Ovary (tissue), 3 donors: ENCODE measurements around the gene RAPSN.

Experiments used
- POLR2A ChIP-seq: fragments of 450-650 bp; IDR thresholded peaks from one replicate; pipeline ENCODE4 v1.6.1; 2017; ENCODE audit warnings: antibody characterized with exemption, mild to moderate bottlenecking, moderate library complexity
- TF ChIP-seq, protein P1 (sequence below), 3 donors: fragments of 450-650 bp in 2 of 3; fragments of 200-600 bp in 1 of 3; IDR thresholded peaks; one replicate each; pipeline versions ENCODE4 v1.5.1 to v1.8.0; 2016 to 2022; ENCODE audit warnings: antibody characterized with exemption in 3 of 3, mild to moderate bottlenecking in 1 of 3
- donor health status: DM: no; HTN: no; CAD: no.

DNA sequence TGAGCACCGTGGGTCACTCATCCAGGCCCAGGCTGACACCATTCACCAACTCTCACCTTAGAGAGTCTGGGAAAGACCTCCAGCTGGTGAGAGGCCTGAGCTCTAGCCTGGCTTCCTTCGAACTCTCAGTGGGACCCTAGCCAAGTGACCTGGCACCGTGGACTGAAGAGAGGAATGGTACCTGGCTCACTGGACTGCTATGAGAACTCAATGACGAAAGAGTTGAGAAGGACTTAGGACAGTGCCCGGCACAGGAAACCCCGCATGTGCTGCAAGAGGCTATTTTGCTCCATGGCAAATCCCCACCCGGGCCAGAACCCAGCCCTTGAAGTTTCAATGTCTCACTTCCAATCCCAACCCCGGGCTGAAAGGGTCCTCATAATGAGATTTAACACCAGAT, 605 bp upstream of the RAPSN start:
- no peak for TF ChIP-seq POLR2A
- TF ChIP-seq, protein P1, sequence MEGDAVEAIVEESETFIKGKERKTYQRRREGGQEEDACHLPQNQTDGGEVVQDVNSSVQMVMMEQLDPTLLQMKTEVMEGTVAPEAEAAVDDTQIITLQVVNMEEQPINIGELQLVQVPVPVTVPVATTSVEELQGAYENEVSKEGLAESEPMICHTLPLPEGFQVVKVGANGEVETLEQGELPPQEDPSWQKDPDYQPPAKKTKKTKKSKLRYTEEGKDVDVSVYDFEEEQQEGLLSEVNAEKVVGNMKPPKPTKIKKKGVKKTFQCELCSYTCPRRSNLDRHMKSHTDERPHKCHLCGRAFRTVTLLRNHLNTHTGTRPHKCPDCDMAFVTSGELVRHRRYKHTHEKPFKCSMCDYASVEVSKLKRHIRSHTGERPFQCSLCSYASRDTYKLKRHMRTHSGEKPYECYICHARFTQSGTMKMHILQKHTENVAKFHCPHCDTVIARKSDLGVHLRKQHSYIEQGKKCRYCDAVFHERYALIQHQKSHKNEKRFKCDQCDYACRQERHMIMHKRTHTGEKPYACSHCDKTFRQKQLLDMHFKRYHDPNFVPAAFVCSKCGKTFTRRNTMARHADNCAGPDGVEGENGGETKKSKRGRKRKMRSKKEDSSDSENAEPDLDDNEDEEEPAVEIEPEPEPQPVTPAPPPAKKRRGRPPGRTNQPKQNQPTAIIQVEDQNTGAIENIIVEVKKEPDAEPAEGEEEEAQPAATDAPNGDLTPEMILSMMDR (IDR thresholded peaks at IDR 0.05), result no peak
